ENCODE measurements around the gene CCDC6. TPM values are rescaled to one million over a fixed set of nuclear protein-coding genes. Genes with fewer than 3 reads are reported as not detected.

The CCDC6 gene
- total and polyA plus RNA-seq, 2 experiments from 2014 or later: 22.3 to 49.8 TPM

DNA sequence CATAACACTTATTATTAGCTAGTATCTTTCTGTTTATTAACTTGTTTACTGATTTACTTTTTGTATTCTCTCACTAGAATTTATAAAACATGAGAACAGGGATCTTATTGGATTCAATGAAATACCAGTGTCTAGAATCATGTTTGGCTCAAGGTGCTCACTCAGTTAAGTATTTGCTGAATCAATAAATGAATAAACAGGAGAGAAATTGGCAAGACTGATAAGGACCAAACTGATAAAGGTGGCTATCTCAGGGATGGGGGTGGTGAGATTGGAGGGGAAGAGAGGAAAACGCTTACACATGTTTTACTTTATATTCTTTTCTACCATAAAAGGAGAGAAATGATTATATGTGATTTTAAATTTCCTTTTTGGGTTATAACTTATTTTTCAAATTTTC is 43.3 kb upstream of the CCDC6 start:
- no peaks in the 10 kb centered on the region for H3K9me2 ChIP-seq (replicated peaks; ENCODE audit: insufficient read depth)
- no peak overlapping the region for H2AFZ ChIP-seq
- no peaks in the 10 kb centered on the region for H3K9me3 ChIP-seq (ENCODE audit: low read depth)
- H3K27ac ChIP-seq: no peak overlapping the region
- no peak overlapping the region for H3K4me2 ChIP-seq
- WGBS (ENCODE audit: low lambda C conversion rate, missing lambda C conversion rate): 59% methylated on average over 1 of the region's 1 CpG
- H3K4me1 ChIP-seq (ENCODE audit: insufficient read depth): no peaks in the 10 kb centered on the region
- no peak overlapping the region for H3K4me3 ChIP-seq
- TF ChIP-seq EZH2 (IDR thresholded peaks at IDR 0.05; ENCODE audit: borderline replicate concordance) (no peak), EZH2phosphoT487 (IDR thresholded peaks at IDR 0.05; ENCODE audit: low read depth, severe bottlenecking, unreplicated experiment) (no peak), CTCF (IDR thresholded peaks at IDR 0.05; ENCODE audit: poor library complexity) (no peak)
- no peaks in the 10 kb centered on the region for H3K79me2 ChIP-seq
- H3K27me3 ChIP-seq: no peaks in the 10 kb centered on the region
- H3K36me3 ChIP-seq (replicated peaks; ENCODE audit: insufficient read depth, low read depth): no peaks in the 10 kb centered on the region
- H4K20me1 ChIP-seq (ENCODE audit: insufficient read depth, poor library complexity, severe bottlenecking): no peaks in the 10 kb centered on the region
- no peak for DNase-seq (ENCODE audit: low spot score)

DNA sequence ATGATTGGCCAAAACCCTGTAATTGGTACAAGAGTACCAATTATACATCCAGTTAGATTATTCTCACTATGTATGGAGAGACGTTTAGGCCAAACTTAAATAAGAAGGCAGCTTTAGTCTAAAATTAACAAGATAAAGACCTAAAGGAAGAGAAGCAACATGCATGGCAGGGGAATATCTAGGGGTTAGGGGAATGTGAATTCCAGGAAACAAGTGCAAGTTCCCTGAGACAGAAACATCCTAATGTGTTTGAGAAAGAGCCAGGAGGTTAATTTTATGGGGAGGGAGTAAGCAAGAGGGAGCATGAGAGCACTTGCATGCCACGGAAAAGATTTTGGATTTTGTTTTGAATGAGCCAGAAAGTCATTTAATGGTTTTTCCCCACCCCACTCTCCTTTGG is 39.6 kb upstream of the CCDC6 start:
- Histone ChIP-seq H2AFZ (no peak overlapping the region), H3K79me2 (no peaks in the 10 kb centered on the region), H3K4me3 (no peak overlapping the region), H3K36me3 (replicated peaks; ENCODE audit: insufficient read depth, low read depth) (no peaks in the 10 kb centered on the region), H3K9me2 (replicated peaks; ENCODE audit: insufficient read depth) (no peaks in the 10 kb centered on the region), H3K4me2 (no peak overlapping the region), H4K20me1 (ENCODE audit: insufficient read depth, poor library complexity, severe bottlenecking) (no peaks in the 10 kb centered on the region), H3K27me3 (no peaks in the 10 kb centered on the region), H3K9me3 (ENCODE audit: low read depth) (no peaks in the 10 kb centered on the region), H3K27ac (no peak overlapping the region), H3K4me1 (ENCODE audit: insufficient read depth) (no peaks in the 10 kb centered on the region)
- WGBS (ENCODE audit: low lambda C conversion rate, missing lambda C conversion rate): 57% methylated on average over 2 of the region's 2 CpGs
- no peak for DNase-seq (ENCODE audit: low spot score)
- TF ChIP-seq EZH2phosphoT487 (IDR thresholded peaks at IDR 0.05; ENCODE audit: low read depth, severe bottlenecking, unreplicated experiment) (no peak), EZH2 (IDR thresholded peaks at IDR 0.05; ENCODE audit: borderline replicate concordance) (no peak), CTCF (IDR thresholded peaks at IDR 0.05; ENCODE audit: poor library complexity) (no peak)

- Histone ChIP-seq H3K27me3 (no peaks in the 10 kb centered on the region), H3K9me3 (ENCODE audit: low read depth) (no peaks in the 10 kb centered on the region), H3K36me3 (replicated peaks; ENCODE audit: insufficient read depth, low read depth) (no peaks in the 10 kb centered on the region), H3K27ac (no peak overlapping the region), H3K79me2 (no peaks in the 10 kb centered on the region), H3K4me3 (no peak overlapping the region), H4K20me1 (ENCODE audit: insufficient read depth, poor library complexity, severe bottlenecking) (no peaks in the 10 kb centered on the region), H2AFZ (no peak overlapping the region), H3K9me2 (replicated peaks; ENCODE audit: insufficient read depth) (no peaks in the 10 kb centered on the region), H3K4me1 (ENCODE audit: insufficient read depth) (no peaks in the 10 kb centered on the region), H3K4me2 (no peak overlapping the region)
- TF ChIP-seq EZH2phosphoT487 (IDR thresholded peaks at IDR 0.05; ENCODE audit: low read depth, severe bottlenecking, unreplicated experiment) (no peak), EZH2 (IDR thresholded peaks at IDR 0.05; ENCODE audit: borderline replicate concordance) (no peak), CTCF (IDR thresholded peaks at IDR 0.05; ENCODE audit: poor library complexity) (no peak)
- 72% methylated on average over 5 of the region's 5 CpGs for WGBS (ENCODE audit: low lambda C conversion rate, missing lambda C conversion rate)
- DNase-seq (ENCODE audit: low spot score): no peak
These were observed 39.2 kb upstream of the CCDC6 start for GRCh38 chr10:59945590-59945989.
